H1 (cell line): ENCODE results near the gene MRPS15.

Experiments
- CBX5 ChIP-seq: fragments of 300-800, 300-1000 bp; sonication (generic); IDR thresholded peaks from 2 replicates; pipeline ENCODE4 v1.7.1; 2016; ENCODE audit warnings: antibody characterized with exemption, low read length, low read depth
- CBX8 ChIP-seq: fragments of 300-800, 300-1000 bp; sonication (generic); IDR thresholded peaks from 2 replicates; pipeline ENCODE4 v1.7.1; 2016; ENCODE audit warnings: low read depth, low read length, borderline replicate concordance
- CREB1 ChIP-seq: IDR thresholded peaks from 2 replicates; pipeline ENCODE4 v1.6.1; 2012; ENCODE audit warnings: inconsistent platforms
- CTCF ChIP-seq, 3 experiments: IDR thresholded peaks; 1 replicate in 2 of 3; 2 replicates in 1 of 3; pipeline versions ENCODE4 v1.5.1 to v1.6.1; 2011; ENCODE audit warnings: low read length in 3 of 3, mild to moderate bottlenecking in 3 of 3, inconsistent platforms in 2 of 3, low read depth in 1 of 3, moderate library complexity in 1 of 3; ENCODE audit not compliant: insufficient read depth in 1 of 3; ENCODE audit errors: control extremely low read depth in 1 of 3
- EP300 ChIP-seq, 2 experiments: IDR thresholded peaks; 1 replicate in 1 of 2; 2 replicates in 1 of 2; pipeline ENCODE4 v1.6.1; 2011 to 2012; ENCODE audit warnings: low read depth in 2 of 2, low read length in 2 of 2, mild to moderate bottlenecking in 2 of 2, borderline replicate concordance in 1 of 2, inconsistent platforms in 1 of 2, moderate library complexity in 1 of 2
- POLR2A ChIP-seq, 2 experiments: IDR thresholded peaks; 1 replicate in 1 of 2; 2 replicates in 1 of 2; pipeline ENCODE4 v1.6.1; 2011; ENCODE audit warnings: low read depth in 2 of 2, low read length in 2 of 2, mild to moderate bottlenecking in 2 of 2; ENCODE audit errors: control extremely low read depth in 1 of 2
- SIN3A ChIP-seq, 2 experiments: IDR thresholded peaks in 1 of 2; conservative IDR thresholded peaks in 1 of 2; 2 replicates each; pipeline ENCODE4 v1.6.1; 2011 to 2012; ENCODE audit warnings: low read length in 2 of 2, improper control_type of control experiment in 1 of 2, low read depth in 1 of 2, mild to moderate bottlenecking in 1 of 2
- TBP ChIP-seq: IDR thresholded peaks from 2 replicates; pipeline ENCODE4 v1.6.1; 2011; ENCODE audit warnings: low read depth, low read length, improper control_type of control experiment
- TEAD4 ChIP-seq: IDR thresholded peaks from 2 replicates; pipeline ENCODE4 v1.6.1; 2012; ENCODE audit warnings: low read depth, low read length, inconsistent platforms, mixed read lengths
- TF ChIP-seq, protein P1 (sequence below): IDR thresholded peaks from 2 replicates; pipeline ENCODE4 v1.6.1; 2012; ENCODE audit warnings: inconsistent platforms

DNA sequence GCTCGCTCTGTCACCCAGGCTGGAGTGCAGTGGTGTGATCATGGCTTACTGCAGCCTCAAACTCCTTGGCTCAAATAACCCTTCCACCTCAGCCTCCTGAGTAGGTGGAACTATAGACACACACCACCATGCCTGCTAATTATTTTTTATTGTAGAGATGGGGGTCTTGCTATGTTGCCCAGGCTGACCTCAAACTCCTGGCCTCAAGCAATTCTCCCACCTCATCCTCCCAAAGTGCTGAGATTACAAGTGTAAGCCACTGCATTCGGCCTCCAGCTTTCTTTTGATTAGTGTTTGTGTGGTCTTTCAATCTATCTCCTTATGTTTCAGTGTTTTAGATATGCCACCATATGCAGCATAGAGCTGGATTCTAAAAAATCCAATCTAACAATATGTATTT lies 38.4 kb upstream of the MRPS15 start:
- TF ChIP-seq CTCF (IDR thresholded peaks at IDR 0.05; ENCODE audit: control extremely low read depth in 1 of 3, insufficient read depth in 1 of 3, low read depth in 1 of 3, low read length in 3 of 3) (no peak), CBX5 (no peak), TBP (no peak), POLR2A (IDR thresholded peaks at IDR 0.05; ENCODE audit: control extremely low read depth in 1 of 2, low read depth in 2 of 2, low read length in 2 of 2) (no peak), TEAD4 (no peak), EP300 (IDR thresholded peaks at IDR 0.05; ENCODE audit: borderline replicate concordance in 1 of 2, low read depth in 2 of 2, low read length in 2 of 2) (no peak), CREB1 (no peak), CBX8 (no peak), SIN3A (conservative IDR thresholded peaks at IDR 0.05 in 1 of 2, IDR thresholded peaks at IDR 0.05 in 1 of 2; ENCODE audit: low read depth in 1 of 2, low read length in 2 of 2) (no peak)
- TF ChIP-seq, protein P1, sequence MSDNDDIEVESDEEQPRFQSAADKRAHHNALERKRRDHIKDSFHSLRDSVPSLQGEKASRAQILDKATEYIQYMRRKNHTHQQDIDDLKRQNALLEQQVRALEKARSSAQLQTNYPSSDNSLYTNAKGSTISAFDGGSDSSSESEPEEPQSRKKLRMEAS = no peak
